GM21526 (cell line): ENCODE data around the gene PXMP4.

Experiments used
- ATAC-seq: cut with Tn5 transposase; IDR thresholded peaks from one replicate; pipeline ENCODE4 v1.9.1; 2021; ENCODE audit warnings: moderate library complexity; ENCODE audit not compliant: unreplicated experiment, low FRiP score

PXMP4 gene

DNA sequence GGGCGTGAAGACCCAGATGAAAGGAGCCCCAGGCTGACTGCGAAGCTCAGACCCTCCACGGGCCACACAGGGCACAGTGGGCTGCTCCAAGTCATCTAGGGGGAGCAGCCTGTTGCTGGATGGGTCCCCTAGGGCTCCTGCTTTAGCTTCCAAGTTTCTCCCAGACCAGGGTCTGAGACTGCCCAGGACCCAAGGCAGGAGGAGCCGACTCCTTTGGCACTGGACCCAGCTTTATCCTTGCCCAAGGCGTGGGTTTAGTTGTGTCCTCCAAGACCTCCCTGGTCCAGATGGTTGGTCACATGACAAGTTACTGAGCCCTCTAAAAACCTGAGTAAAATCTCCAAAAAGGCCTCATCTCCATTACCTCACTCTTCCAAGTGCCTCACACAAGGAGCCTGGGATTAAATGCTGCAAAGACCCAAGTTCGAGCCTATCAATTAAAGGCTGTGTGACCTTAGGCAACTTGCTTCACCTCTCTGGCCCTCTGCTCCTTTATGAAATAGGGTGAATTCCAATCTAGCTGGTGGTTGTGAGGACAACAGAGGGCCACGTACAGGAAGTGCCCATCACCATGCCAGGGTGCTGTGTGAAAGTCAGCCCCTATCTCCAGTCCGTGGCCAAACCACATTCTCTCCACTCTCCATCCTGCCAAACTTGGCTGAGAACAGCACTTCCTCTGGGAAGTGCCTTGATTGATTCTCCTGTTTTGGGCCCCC is 48.4 kb downstream of the PXMP4 start:
- ATAC-seq = no peak

DNA sequence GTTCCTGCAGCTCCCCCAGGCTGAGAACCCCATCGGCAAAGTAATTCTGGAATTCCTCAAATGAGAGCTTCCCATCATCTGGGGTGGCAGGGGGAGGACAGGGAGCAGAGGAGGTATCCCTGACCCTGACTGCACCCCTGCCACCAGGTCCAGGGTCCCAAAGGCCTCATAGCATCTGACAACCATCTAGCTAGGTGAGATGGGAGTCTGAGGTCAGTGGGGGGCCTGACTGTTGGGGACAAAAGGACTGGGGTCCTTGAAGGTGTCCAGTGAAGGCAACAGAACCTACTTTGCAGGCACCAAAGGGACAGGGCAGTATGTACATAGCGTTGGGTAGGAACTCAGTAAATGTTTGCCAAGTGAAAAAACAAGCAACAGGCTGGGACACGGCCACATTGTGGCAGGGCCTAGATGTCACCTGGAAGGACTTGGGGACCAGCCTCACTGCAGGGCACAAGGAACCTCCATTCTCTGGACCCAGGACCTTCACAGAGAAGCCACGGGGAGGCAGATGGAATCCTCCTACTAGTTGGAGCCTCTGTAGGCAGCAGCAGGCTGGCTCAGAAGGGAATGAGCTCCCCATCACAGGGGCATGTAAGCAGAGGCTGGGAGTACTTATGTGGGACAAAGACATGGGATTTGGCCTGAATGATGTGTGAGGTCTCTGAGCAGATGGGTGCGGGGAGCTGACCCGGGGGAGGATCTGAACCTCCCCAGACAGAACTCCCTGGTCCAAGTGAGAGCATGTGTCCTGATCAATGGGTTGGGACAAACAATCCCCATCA is 49.2 kb downstream of the PXMP4 start:
- no peak for ATAC-seq

DNA sequence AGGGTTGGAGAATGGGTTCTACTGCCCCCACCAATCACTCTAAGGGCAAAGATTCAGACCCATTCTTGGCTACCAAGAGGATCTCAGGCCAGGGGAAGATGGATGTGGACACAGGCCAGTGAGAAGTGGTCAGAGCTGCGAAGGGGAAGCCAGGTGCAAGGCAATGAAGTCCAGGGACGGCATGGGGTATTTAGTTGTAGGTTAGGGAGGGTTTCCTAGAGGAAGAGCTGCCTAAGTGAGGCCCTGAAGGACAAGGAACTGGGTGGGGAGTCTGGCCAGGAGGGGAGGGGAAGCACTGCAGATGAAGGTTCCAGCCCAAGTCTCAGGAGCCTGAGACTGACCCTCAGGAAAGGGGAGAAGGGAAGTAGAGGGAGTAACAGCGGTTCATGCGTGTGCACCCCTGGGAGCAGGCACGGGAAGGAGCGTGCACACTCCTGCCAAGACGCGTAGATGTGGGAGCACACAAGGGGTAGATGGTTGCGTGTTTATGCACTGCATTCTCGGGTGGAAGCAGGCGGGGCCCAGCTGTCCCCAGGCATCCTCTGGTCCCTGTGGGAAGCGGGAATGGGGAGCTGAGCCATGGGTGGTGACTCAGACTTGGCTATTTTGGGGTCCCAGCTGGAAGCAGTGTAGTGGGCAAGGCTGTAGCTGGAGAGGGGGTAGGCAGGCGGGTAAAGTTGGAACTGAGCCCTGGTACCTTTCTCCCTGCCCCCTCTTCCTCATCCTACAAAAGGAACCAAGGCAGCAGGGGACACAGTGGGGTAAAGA is 50.1 kb downstream of the PXMP4 start:
- ATAC-seq = no peak

DNA sequence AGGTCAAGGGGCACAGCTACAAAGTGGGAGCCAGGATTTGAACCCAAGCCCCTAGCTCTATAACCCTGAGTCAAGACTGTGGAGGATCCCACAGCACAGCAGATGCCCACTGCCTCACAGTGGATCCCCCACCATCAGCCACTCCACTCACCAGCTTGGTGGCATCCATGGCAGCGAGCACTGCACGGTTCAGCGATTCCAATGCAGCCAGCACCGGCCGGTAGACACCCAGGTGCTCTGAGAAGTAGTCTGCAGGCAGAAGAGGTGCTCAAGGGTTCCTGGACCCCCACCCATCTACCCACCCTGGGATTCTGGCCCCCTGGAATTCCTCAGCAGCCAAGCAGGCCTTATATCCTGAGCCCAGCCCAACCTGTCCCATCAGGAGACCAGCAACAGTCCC is 50.9 kb downstream of the PXMP4 start:
- ATAC-seq = no peak

DNA sequence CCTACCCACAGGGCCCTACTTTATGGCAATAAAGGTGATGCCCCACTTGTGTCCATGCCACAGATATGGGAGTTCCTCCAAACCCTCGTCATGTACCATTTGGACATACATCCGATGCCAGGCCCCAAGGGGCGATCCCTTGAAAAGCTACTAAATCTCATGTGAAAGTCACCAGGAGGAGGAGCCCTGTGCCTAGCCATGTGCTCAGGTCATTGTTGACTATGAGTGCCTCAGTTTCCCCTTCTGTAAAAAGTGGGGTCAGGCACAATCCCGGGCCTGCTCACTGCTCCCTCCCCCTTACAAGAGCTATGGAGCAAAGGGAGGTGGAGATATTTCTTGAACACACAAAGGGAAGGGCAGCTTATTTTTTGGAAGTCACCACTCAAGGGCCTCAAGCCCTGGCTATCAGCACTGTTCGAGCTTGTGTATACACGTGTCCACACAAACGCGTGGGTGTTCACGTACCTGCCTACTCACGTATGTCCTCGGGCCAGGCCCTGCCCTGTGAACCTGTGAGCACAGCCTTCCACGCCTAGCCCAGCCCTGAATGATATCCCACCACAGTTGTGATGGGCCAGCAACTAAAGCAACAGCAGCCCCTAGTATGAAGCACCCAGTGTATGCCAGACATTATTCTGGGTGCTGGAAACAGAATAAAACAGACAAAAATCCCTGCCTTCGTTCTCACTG is 51.5 kb downstream of the PXMP4 start:
- no peak for ATAC-seq

DNA sequence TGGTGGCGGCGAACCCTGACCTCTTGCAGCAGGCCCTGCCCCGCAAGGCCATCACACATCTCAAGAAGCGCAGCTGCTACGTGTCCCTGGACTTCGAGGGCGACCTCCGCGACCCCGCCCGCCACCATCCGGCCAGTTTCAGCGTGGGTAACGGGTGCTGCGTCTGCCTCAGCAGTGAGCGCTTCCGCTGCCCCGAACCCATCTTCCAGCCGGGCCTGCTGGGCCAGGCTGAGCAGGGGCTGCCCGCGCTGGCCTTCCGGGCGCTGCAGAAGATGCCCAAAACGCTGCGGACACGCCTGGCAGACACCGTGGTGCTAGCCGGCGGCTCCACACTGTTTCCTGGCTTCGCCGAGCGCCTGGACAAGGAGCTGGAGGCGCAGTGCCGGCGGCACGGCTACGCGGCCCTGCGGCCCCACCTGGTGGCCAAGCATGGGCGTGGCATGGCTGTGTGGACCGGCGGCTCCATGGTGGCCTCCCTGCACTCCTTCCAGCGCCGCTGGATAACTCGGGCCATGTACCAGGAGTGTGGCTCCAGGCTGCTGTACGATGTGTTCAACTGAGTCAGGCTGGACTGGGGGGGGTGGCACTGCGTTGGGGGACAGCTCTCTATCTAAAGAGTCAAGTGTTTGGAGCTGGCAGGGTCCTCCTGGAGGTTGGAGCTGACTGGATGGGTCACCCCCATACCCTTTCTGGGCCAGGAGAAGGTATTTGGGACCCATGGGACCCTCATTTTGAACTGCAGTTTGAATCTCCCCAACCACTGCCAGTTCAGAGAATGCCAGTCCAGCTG is 52.2 kb downstream of the PXMP4 start:
- ATAC-seq = peak; percentile 31

DNA sequence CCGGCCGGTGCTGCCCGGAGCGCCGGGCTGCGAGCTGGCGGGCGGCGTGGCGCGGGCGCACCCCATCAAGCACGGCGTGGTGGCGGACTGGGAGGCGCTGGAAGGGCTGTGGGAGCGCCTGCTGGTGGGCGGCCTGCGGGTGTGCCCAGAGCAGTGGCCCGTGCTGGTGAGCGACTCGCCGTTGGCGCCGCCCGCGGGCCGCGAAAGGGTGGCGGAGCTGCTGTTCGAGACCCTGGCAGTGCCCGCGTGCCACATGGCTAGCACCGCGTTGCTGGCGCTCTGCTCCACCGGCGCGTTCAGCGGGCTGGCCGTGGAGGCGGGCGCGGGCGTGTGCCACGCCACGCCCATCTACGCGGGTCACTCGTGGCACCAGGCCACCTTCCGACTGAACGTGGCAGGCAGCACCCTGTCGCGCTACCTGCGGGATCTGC is 52.9 kb downstream of the PXMP4 start:
- peak; percentile 7 for ATAC-seq

DNA sequence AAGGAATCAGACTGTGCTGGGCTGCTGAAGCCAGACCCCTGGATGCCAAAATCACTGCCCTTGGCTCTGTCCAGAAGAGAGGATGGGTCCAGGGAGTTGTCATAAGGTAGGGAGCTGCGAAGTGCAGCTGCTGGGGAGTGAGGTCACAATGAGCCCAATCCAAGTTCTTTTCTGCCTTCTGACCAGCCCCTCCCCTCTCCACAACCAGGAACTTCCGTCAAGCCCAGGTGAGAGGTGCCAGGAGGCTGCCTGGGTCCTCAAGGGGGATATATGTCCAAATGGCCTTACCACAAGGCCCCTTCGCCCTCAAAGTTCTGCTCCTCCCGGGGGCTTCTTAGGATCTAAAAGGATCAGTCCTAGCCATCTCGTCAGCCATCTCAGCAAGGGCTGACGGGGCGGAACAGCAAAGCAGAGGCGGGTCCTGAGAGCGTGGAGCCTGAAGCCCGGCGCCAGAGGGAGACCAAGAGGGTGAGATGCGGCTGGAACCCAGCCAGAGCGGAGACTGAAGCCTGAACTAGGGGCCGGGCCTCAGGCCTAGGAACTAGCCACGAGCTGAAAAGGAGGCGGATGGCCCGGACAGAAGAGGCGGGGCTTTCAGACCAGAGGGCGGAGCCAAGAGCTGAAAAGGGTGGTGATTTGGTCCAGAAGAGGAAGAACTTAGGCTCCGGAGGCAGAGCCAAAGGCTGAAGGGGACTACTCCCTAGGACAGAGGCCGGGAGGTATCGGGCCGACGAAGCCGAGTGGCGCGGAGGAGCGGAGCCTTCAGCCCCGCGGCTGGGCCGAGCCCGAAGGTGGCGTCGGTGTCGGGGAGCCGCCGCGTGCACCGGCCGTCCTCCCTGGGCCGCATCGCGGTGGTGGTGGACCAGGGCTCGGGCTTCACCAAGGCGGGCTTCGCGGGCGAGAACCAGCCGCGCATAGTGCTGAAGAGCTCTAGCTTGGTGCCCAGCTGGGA is 53.5 kb downstream of the PXMP4 start, which contains the start of gene ACTL10:
Gene ACTL10, plus strand, starts transcription at position 651 of the 952 bp plus-strand sequence. CDS start 555 bp downstream, outside the sequence.
- ATAC-seq = peak; percentile 61

DNA sequence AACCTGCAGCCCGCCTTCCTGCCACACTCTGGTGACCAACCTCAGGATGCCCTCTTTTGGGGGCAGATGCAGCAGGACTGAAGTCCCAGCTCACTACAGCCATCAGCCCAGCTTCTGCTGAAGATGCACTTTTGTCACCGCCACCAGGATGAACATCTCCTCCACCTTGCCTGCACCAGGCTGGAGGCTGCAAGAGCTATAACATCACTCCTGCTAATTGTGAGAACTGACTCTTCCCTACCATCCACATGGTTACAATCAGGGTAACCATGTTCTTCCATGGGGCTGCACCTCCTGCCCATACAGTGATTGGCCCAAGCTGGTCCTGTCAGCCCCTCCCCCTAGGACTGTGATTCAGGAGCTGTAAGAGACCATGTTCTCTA is 55.4 kb downstream of the PXMP4 start:
- no peak for ATAC-seq

DNA sequence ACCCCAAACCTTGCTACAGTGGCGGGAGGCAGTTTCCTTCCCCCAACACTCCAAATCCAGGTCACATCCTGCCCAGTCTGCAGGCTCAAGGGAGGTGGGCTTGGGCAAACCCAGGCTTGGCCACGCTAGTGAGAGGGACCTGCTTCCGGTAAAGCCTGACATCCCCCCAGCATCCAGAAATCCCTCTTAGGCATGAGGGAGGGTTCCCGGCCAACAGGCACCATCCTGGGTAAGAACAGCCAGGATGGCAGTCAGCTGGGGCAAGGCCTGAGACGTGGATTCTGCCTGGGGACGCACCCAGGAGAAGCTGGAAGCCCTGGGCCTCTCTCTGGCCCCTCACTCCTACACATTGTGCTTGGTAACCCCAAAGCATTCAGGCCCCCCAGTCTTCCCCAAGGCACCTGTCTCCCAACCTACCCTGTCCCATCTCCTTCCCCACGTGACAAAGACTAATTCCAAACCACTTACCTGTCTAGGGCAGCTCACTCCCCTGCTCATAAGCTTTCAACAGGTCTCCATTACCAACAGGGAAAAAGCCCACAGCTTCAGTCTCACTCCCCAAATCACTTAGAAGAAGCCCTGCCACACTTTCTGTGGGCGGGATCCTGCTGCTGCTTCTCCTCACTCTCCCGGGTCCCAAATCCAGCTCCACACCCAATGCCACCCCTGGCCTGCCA is 55.9 kb downstream of the PXMP4 start:
- no peak for ATAC-seq

DNA sequence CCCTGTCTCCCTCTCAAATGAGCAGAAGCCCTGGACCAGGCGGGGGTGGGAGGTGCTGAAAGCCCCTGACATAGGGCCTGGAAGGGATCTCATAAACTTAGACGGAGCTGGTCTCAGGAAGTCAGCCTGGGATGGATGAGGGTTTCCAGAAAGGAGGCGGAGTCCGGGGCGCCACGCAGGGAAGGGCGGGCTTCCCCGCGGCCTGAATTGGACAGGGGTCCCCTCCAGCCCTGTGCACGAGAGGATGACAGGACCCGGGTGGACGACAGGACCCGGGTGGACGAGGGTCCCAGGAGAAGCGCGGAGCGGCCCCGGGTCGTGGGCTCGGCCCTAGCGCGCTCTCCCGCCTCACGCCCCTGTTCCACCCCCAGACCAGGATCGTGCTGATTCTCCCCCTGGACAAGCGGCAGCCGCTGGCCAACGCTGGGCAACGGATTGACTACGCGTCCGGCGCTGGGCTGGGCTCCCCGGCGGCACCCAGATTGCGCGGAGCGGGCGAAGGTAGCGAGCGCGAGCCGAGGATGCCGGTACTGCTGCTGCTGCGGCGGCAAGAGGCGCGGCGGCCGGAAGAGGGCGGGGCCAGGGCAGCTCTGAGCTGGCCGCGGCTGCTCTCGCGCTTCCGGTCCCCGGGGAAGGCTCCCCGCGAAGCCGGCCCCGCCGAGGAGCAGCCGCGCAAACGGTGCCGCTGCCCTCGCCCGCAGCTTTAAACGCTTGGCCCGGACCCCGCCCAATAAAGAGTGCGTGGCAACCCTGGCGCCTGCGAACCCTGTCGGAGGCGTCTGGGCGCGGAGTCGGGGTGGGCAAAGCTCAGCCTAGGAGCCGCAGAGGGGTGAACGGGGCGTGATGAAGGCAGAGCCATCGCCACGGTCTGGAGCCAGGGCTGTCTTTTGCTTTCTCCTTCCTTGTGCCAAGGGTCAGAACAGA is 56.7 kb downstream of the PXMP4 start:
- no peak for ATAC-seq

DNA sequence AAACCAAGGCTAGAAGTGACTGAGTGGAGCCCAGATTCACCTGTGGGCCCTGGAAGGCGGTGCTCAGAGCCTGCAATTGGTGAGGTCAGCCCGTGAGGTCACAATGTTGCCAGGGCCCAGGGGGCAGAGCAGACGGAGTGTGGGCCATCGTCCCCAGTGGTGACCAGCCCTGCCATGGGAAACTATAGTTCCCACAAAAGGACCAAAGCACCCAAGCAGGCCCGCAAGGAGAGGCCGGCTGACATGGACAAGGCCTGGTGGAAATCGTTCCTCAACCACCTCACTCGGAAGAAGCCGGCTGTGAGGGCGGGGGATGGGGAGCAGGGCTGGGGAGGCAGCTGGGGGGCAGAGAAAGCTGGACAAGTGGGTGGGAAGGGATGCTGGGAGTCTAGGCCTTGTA is 57.9 kb downstream of the PXMP4 start, which contains the start of gene C20orf144:
Gene C20orf144, plus strand, starts transcription at position 156 of the 400 bp plus-strand sequence. Its CDS starts 19 bp downstream, at position 175.
- no peak for ATAC-seq

DNA sequence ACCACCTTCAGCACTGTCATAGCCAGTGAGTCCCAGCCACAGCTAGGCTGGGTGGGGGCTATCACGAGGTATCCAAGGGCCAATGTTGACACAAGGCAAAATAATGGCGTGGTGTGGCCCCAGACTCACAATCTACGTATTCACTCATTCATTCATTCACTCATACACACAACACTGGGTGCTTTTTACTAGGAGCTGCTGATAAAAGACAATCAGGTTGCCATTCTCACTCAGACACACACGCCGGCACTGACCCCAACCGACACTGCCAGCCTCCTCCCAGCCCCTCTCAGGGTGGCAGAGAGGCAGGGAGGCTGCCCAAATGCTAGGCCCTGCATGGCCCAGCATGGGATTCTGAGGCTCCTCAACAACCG is 59.4 kb downstream of the PXMP4 start:
- ATAC-seq = no peak

DNA sequence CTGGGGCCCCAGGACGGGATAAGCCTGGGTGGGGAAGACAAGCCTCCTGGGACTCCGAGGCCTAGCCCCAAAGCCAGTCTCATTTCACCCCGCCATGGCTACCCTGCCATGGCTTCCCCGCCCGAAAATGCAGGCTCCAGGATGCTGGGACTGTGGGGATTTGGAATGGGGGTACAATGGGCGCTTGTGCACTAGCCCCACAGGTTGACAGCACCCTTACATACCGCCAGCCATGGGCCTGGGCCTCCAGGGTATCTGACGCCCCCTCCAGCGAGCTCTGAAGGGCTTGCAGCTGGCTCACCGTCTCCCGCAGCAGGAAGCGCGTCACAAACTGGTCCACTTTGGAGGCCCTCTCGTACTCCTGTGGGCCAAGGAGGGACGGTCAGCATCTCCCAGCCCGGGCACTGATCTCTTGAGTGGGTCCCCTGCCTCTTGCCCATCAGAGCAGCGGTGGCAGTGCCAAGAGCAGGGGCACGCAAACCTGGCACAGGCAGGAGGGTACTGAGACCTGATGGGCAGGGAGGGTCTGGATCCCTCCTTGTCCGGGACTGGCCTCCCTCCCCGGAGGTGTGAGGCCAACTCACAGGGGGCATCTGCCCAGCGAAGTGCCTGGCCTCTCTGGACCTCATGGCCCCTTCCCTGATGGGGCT is 60.0 kb downstream of the PXMP4 start:
- ATAC-seq = no peak

DNA sequence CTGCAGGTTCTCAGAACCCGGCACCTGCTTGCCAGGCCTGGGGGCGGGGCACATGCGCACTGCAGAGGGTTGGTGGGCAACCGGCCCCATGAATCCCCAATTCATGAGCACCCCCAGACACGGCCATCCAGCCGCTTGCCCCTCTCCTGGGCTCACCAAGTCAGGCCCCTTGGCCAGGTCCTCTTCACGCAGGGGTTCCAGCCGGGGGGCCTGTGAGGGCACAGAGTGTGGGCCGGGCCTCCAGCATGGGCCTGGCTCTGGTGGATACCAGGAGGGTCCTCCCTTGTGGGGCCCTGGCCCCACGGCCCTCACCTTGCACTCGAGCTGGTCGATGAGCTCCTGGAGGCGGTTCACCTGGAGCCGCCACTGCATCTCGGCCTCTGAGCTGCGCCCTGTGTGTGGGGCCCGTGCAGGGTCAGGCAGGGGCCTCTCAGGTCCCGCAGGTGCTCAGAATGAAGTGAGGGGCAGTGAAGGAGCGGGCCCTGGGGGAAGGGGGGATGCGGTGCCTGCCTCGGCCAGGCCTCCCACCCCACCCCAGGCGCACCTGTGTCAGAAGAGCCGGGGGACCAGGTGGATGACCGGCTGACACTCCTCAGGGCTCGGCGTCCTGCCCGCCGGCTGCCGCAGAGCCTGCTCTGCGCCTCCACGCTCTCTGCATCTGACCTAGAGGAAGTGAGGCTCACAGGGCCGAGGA is 60.6 kb downstream of the PXMP4 start:
- ATAC-seq = no peak

DNA sequence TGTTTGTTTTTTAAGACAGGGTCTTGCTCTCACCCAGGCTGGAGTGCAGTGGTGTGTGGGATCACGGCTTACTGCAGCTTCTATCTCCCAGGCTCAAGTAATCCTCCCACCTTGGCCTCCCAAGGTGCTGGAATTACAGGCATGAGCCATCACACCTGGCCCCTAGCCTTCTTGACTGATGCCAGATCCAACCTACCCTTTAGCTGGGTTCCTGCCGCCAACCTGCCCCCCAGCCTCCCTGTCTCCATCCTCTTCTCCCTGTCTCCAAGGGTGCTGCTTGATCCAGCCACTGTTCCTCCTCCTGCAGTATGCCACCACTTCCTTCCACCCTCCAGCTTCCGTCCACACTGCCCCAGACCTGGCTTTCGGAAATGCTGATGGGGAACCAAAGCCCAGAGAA is 61.2 kb downstream of the PXMP4 start:
- ATAC-seq = no peak
